Measurements from ENCODE around the gene IRGM. TPM values are rescaled to one million over a fixed set of nuclear protein-coding genes. Genes with fewer than 3 reads are reported as not detected.
"Not testable (repeated sequence)": the region's sequence is repeated elsewhere in the genome, so short reads cannot be mapped to it uniquely, and the experiment has no call there.

IRGM gene
- total and polyA plus RNA-seq, 12 donors, result 0.06 TPM; not detected in 11

DNA sequence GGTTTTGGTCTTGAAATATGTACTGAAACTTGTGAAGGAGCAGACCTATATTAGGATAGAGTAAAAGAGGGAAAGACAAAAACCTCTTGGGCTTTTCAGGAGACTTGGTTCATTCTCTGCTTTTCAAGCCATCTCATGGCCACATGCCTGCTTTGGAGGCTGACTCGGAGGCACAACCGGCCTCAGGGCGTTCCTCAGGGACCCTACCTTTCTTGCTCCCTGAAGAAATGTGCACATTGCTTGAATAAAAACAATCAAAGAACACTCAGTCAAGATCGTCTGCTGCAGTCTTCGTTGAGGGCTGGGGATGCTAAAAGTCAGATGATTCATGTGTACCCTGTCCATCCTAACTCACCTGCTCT, 994 bp downstream of the IRGM start:
- ATAC-seq (no peak), DNase-seq (no peak)
- intact Hi-C loops (cut with DNase I), result loop anchor here (1.0 to 10.0 kb wide), 9 partner anchors 45 to 393 kb away; no protein-coding TSS in a partner anchor
- Histone ChIP-seq H3K27ac (no peak overlapping the region), H3K4me3 (no peak overlapping the region), H3K27me3 (no peaks in the 10 kb centered on the region), H3K36me3 (no peaks in the 10 kb centered on the region), H3K4me1 (peaks cover 0 to 5% (median 0%) of the 10 kb centered on the region in 9 donors), H3K9me3 (no peaks in the 10 kb centered on the region)
- 45 to 50% methylated on average over 5 of the region's 5 CpGs for WGBS, 2 donors
- TF ChIP-seq, protein P1, sequence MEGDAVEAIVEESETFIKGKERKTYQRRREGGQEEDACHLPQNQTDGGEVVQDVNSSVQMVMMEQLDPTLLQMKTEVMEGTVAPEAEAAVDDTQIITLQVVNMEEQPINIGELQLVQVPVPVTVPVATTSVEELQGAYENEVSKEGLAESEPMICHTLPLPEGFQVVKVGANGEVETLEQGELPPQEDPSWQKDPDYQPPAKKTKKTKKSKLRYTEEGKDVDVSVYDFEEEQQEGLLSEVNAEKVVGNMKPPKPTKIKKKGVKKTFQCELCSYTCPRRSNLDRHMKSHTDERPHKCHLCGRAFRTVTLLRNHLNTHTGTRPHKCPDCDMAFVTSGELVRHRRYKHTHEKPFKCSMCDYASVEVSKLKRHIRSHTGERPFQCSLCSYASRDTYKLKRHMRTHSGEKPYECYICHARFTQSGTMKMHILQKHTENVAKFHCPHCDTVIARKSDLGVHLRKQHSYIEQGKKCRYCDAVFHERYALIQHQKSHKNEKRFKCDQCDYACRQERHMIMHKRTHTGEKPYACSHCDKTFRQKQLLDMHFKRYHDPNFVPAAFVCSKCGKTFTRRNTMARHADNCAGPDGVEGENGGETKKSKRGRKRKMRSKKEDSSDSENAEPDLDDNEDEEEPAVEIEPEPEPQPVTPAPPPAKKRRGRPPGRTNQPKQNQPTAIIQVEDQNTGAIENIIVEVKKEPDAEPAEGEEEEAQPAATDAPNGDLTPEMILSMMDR (IDR thresholded peaks at IDR 0.05), result no peak

DNA sequence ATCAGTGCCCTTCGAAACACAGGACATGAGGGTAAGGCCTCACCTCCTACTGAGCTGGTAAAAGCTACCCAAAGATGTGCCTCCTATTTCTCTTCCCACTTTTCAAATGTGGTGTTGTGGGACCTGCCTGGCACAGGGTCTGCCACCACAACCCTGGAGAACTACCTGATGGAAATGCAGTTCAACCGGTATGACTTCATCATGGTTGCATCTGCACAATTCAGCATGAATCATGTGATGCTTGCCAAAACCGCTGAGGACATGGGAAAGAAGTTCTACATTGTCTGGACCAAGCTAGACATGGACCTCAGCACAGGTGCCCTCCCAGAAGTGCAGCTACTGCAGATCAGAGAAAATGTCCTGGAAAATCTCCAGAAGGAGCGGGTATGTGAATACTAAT, 1.9 kb downstream of the IRGM start:
- no peaks in the 10 kb centered on the region for H3K27me3 ChIP-seq
- WGBS, 2 donors, result 75 to 86% methylated on average over 4 of the region's 4 CpGs
- H3K9me3 ChIP-seq, result no peaks in the 10 kb centered on the region
- DNase-seq (no peak), ATAC-seq (no peak)
- intact Hi-C loops (cut with DNase I), result loop anchor here in 8 of 10 donors (5.0 to 10.0 kb wide), 5 partner anchors 46 to 393 kb away; no protein-coding TSS in a partner anchor
- no peak overlapping the region for H3K27ac ChIP-seq
- peaks cover 0 to 5% (median 0%) of the 10 kb centered on the region in 9 donors for H3K4me1 ChIP-seq
- TF ChIP-seq, protein P1 (IDR thresholded peaks at IDR 0.05), result no peak
- no peak overlapping the region for H3K4me3 ChIP-seq
- H3K36me3 ChIP-seq, result no peaks in the 10 kb centered on the region

DNA sequence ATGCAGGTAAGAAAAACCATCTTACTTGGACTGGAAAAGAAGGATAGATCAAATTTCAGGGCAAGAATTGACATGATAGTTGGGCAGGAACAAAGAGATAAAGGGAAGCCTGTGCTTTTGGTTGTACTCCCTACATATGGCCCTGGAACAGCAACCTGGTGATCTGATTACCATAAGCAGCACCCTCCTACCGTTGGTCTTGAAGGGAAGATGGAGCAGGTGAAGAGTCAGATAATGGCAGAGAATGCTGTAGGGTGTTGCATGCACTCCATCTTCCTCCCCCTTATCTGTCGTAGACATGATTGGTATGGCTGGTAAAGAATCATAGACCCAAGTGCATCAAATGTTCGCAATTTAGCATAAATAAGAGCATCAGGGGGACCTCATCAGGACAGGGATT, 4.7 kb downstream of the IRGM start:
- WGBS, 2 donors, result 47 to 55% methylated on average over 3 of the region's 3 CpGs

DNA sequence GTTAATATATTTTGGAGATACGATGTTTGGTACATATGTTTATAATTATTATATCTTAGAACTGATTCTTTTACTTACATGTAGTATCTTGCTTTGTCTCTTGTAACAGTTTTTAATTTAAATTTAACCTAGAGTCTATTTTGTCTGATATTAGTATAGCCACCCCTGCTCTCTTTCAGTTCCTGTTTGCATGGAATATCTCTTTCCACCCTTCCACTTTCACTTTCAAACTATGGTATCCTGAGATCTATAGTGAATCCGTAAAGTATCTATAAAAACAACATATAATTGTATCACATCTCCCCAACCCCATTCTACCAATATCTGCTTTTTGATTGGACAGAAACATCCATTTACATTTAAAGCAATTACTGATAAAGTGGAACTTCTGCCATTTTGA, 7.2 kb downstream of the IRGM start:
- Histone ChIP-seq H3K27me3 (no peaks in the 10 kb centered on the region), H3K4me1 (no peaks in the 10 kb centered on the region), H3K9me3 (no peaks in the 10 kb centered on the region), H3K4me3 (no peak overlapping the region), H3K36me3 (no peaks in the 10 kb centered on the region), H3K27ac (no peak overlapping the region)
- TF ChIP-seq, protein P1 (IDR thresholded peaks at IDR 0.05), result no peak
- DNase-seq, result no peak
- 87 to 91% methylated on average over 2 of the region's 2 CpGs for WGBS, 2 donors
- ATAC-seq, result no peak
- intact Hi-C loops (cut with DNase I), result no loop called here

More for the DNA sequence above, 4.7 kb downstream of the IRGM start:
- peaks cover 0 to 5% (median 0%) of the 10 kb centered on the region in 9 donors for H3K4me1 ChIP-seq
- DNase-seq (no peak), ATAC-seq (no peak)
- H3K36me3 ChIP-seq, result no peaks in the 10 kb centered on the region
- no peaks in the 10 kb centered on the region for H3K9me3 ChIP-seq
- TF ChIP-seq, protein P1 (IDR thresholded peaks at IDR 0.05), result no peak
- H3K27me3 ChIP-seq, result no peaks in the 10 kb centered on the region
- no peak overlapping the region for H3K4me3 ChIP-seq
- H3K27ac ChIP-seq, result no peak overlapping the region
- intact Hi-C loops (cut with DNase I), result no loop called here

DNA sequence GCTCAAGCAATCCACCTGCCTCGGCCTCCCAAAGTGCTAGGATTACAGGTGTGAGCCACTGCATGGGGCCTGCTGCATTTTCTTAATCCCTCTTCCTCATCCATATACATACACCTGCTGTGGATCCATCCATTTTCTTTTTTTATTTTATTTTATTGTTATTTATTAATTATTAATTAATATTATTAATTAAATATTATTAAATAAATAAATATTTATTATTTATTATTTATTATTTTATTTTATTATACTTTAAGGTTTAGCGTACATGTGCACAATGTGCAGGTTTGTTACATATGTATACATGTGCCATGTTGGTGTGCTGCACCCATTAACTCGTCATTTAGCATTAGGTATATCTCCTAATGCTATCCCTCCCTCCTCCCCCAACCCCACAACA, 10.4 kb downstream of the IRGM start:
- H3K27ac ChIP-seq; H3K4me1 ChIP-seq; H3K36me3 ChIP-seq; intact Hi-C loops (cut with DNase I); DNase-seq; H3K4me3 ChIP-seq; ATAC-seq; H3K27me3 ChIP-seq: not testable (repeated sequence)
- WGBS, 2 donors, result 65 to 75% methylated on average over 3 of the region's 3 CpGs
- peaks cover 0 to 11% (median 0%) of the 10 kb centered on the region in 11 donors for H3K9me3 ChIP-seq
